Stimulated activated CD8-positive, alpha-beta memory T cell treated with anti-CD3 and anti-CD28 coated beads, Interleukin-12 subunit alpha, Interleukin-12 subunit beta, amount 100 ng/mL, for 1 hour (primary cell): ENCODE results near the gene STK40.

ENCODE experiments used
- DNase-seq: peaks from one replicate; pipeline ENCODE4 v3.0.0-alpha.2; 2020; ENCODE audit warnings: low read depth

The STK40 gene

GRCh38 chr1:36385410-36386264 is at the start of gene STK40:
TSS of gene STK40 (minus strand) at chr1:36385924. CDS start at chr1:36361332, 24,592 bp downstream.
- peak; percentile 97 for DNase-seq

- no peak for DNase-seq
These were observed 47.4 kb upstream of the STK40 start for GRCh38 chr1:36433102-36433501.

- DNase-seq = no peak
These were observed 46.9 kb upstream of the STK40 start for GRCh38 chr1:36432616-36433015.

GRCh38 chr1:36425791-36426190 is 40.1 kb upstream of the STK40 start:
- DNase-seq = no peak

GRCh38 chr1:36421649-36422048 is 35.9 kb upstream of the STK40 start:
- DNase-seq = no peak

- peak; percentile 90 for DNase-seq
These were observed 35.2 kb upstream of the STK40 start for GRCh38 chr1:36420836-36421317.

GRCh38 chr1:36420409-36420808 is 34.7 kb upstream of the STK40 start:
- no peak for DNase-seq

GRCh38 chr1:36419569-36419968 is 33.8 kb upstream of the STK40 start:
- DNase-seq = no peak

GRCh38 chr1:36419140-36419539 is 33.4 kb upstream of the STK40 start:
- no peak for DNase-seq

- DNase-seq = no peak
These were observed 32.2 kb upstream of the STK40 start for GRCh38 chr1:36417931-36418330.

GRCh38 chr1:36415661-36416326 is 30.1 kb upstream of the STK40 start:
- DNase-seq = no peak

- no peak for DNase-seq
These were observed 28.7 kb upstream of the STK40 start for GRCh38 chr1:36414384-36414783.

- DNase-seq = no peak
These were observed 26.2 kb upstream of the STK40 start for GRCh38 chr1:36411674-36412648.

GRCh38 chr1:36408479-36408878 is 22.8 kb upstream of the STK40 start:
- no peak for DNase-seq

GRCh38 chr1:36406440-36406839 is 20.7 kb upstream of the STK40 start:
- DNase-seq = no peak

- no peak for DNase-seq
These were observed 16.8 kb upstream of the STK40 start for GRCh38 chr1:36402504-36402890.

GRCh38 chr1:36401602-36402503 is 16.1 kb upstream of the STK40 start:
- DNase-seq = no peak

GRCh38 chr1:36400825-36401601 is 15.3 kb upstream of the STK40 start:
- DNase-seq = peak; percentile 32

GRCh38 chr1:36400514-36400824 is 14.7 kb upstream of the STK40 start:
- DNase-seq = no peak

- no peak for DNase-seq
These were observed 12.8 kb upstream of the STK40 start for GRCh38 chr1:36398370-36398977.
